GM12878 (cell line): ENCODE measurements around the gene JMJD6. TPM values are rescaled to one million over a fixed set of nuclear protein-coding genes. Genes with fewer than 3 reads are reported as not detected.
"Not testable (repeated sequence)": the region's sequence is repeated elsewhere in the genome, so short reads cannot be mapped to it uniquely, and the experiment has no call there.

Source experiments
- ATAC-seq: fragments of 200-7000 bp; cut with Tn5 transposase; 3 replicates; pipeline ENCODE4 v1.9.1; 2020; ENCODE audit warnings: mild to moderate bottlenecking, moderate library complexity
- BruUV-seq: library from RNA; stranded (reverse); fragments of 400-500 nt; replicated peaks from 2 replicates; lab custom pipeline; 2021; lab: Mats Ljungman, UMichigan
- CTCF ChIA-PET: fragments of 300-600 bp; sonication (Branson Sonifier 250); formaldehyde crosslinking; extraction: SDS; loops from one replicate; lab custom pipeline; 2021; ENCODE audit warnings: inconsistent platforms; lab: Yijun Ruan, JAX
- POLR2A ChIA-PET: fragments of 350-600 bp; formaldehyde crosslinking; extraction: SDS; loops from one replicate; lab custom pipeline; 2021; ENCODE audit warnings: inconsistent platforms; lab: Charles Lee
- RAD21 ChIA-PET: fragments of 300-600 bp; sonication (Branson Sonifier 250); formaldehyde crosslinking; loops from one replicate; lab custom pipeline; 2023; ENCODE audit warnings: antibody characterized with exemption; ENCODE audit not compliant: unreplicated experiment; lab: Charles Lee
- SMC1A ChIA-PET: fragments of 300-600 bp; sonication (Branson Sonifier 250); formaldehyde crosslinking; loops from one replicate; lab custom pipeline; 2023; ENCODE audit not compliant: unreplicated experiment, uncharacterized antibody; lab: Charles Lee
- DNase-seq: peaks from one replicate; pipeline ENCODE4 v3.0.0-alpha.2; 2011; ENCODE audit warnings: low read depth, low spot score
- FAIRE-seq: peaks from 3 replicates; lab custom pipeline; 2011; peaks lifted over from hg19 to GRCh38; lab: Jason Lieb, UNC
- H2AFZ ChIP-seq: 2 replicates; pipeline ENCODE4 v1.6.0; 2011; ENCODE audit warnings: low read depth, low read length, control low read depth; ENCODE audit not compliant: control insufficient read depth
- H3K27ac ChIP-seq: 2 replicates; pipeline ENCODE4 v1.5.1; 2011; ENCODE audit warnings: control low read depth; ENCODE audit not compliant: control insufficient read depth, insufficient read depth
- H3K27me3 ChIP-seq, 2 experiments: replicated peaks in 1 of 2; 2 replicates each; pipeline versions ENCODE4 v1.6.0 to v1.6.1; 2011; ENCODE audit warnings: low read length in 1 of 2; ENCODE audit not compliant: control insufficient read depth in 2 of 2, insufficient read depth in 2 of 2
- H3K36me3 ChIP-seq, 2 experiments: 2 replicates each; pipeline ENCODE4 v1.5.1; 2011; ENCODE audit warnings: low read length in 1 of 2; ENCODE audit not compliant: control insufficient read depth in 2 of 2, insufficient read depth in 2 of 2
- H3K4me1 ChIP-seq: 2 replicates; pipeline ENCODE4 v1.6.1; 2011; ENCODE audit warnings: mild to moderate bottlenecking, low read length, moderate library complexity, mixed read lengths; ENCODE audit not compliant: control insufficient read depth, insufficient read depth
- H3K4me2 ChIP-seq: 2 replicates; pipeline ENCODE4 v1.6.0; 2011; ENCODE audit warnings: control low read depth; ENCODE audit not compliant: control insufficient read depth, insufficient read depth
- H3K4me3 ChIP-seq: fragments of 200-600 bp; sonication (generic); 2 replicates; pipeline ENCODE4 v1.5.1; 2016
- H3K79me2 ChIP-seq: 2 replicates; pipeline ENCODE4 v1.6.0; 2011; ENCODE audit warnings: low read length; ENCODE audit not compliant: control insufficient read depth, insufficient read depth
- H3K9ac ChIP-seq: 2 replicates; pipeline ENCODE4 v1.8.0; 2011; ENCODE audit warnings: low read length, control low read depth, mixed read lengths; ENCODE audit not compliant: control insufficient read depth, insufficient read depth
- H3K9me3 ChIP-seq: replicated peaks from 3 replicates; pipeline ENCODE4 v1.5.1; 2011; ENCODE audit warnings: mild to moderate bottlenecking, low read length; ENCODE audit not compliant: control insufficient read depth, insufficient read depth
- H4K20me1 ChIP-seq: 2 replicates; pipeline ENCODE4 v1.6.0; 2011; ENCODE audit not compliant: control insufficient read depth, insufficient read depth
- CBX5 ChIP-seq: sonication (generic); IDR thresholded peaks from 2 replicates; pipeline ENCODE4 v1.6.1; 2016; ENCODE audit warnings: low read depth, moderate library complexity, mild to moderate bottlenecking, inconsistent platforms
- LARP7 ChIP-seq: fragments of 450-650 bp; IDR thresholded peaks from 2 replicates; pipeline ENCODE4 v1.6.1; 2017; ENCODE audit warnings: mild to moderate bottlenecking
- NR2F1 ChIP-seq: fragments of 450-650 bp; conservative IDR thresholded peaks from 2 replicates; pipeline ENCODE4 v1.6.1; 2017; ENCODE audit warnings: mild to moderate bottlenecking
- ZBED1 ChIP-seq: IDR thresholded peaks from 2 replicates; pipeline ENCODE4 v1.6.1; 2016; ENCODE audit warnings: borderline replicate concordance
- ZSCAN29 ChIP-seq: fragments of 450-650 bp; IDR thresholded peaks from 2 replicates; pipeline ENCODE4 v1.6.1; 2017; ENCODE audit warnings: mild to moderate bottlenecking, moderate library complexity
- WGBS: methylation state at CpG from one replicate; pipeline ENCODE4 v1.1.6; 2016; ENCODE audit warnings: low lambda C conversion rate; ENCODE audit not compliant: insufficient replicate concordance, insufficient coverage; ENCODE audit errors: missing lambda C conversion rate; 5-methylcytosine and 5-hydroxymethylcytosine counted together
- in situ Hi-C: fragments of 300-500 bp; cut with MboI; formaldehyde crosslinking; loops from 9 replicates; pipeline ENCODE4 v1.14.3; 2018; ENCODE audit warnings: mixed read lengths
- intact Hi-C: fragments of 100-400 bp; cut with micrococcal nuclease; formaldehyde crosslinking; loops from one replicate; pipeline ENCODE4 v1.14.2; 2022; ENCODE audit not compliant: unreplicated experiment
- polyA plus RNA-seq, 11 experiments: library from polyadenylated mRNA; depleted of rRNA in 4 of 11; unstranded in 6 of 11; stranded (reverse) in 5 of 11; fragments of >200 nt; fragmentation: Nextera tagmentation in 4 of 11; fragmentation: Illumina TruSeq in 1 of 11; extraction: Ambion mirVana in 4 of 11; extraction: Trizol in 1 of 11; gene quantifications; 1 replicate in 1 of 11; 2 replicates in 10 of 11; pipeline versions ENCODE4 v1.2.1 to v1.2.3, GENCODE V29; 2011 to 2016; ENCODE audit warnings: inconsistent platforms in 2 of 11, missing spikeins in 2 of 11, low read depth in 1 of 11
- total RNA-seq, 4 experiments: library from RNA; depleted of rRNA in 3 of 4; stranded (reverse); fragments of >200 nt in 3 of 4; fragmentation: Illumina TruSeq in 1 of 4; extraction: Trizol in 1 of 4; gene quantifications; 2 replicates each; pipeline versions ENCODE4 v1.2.1 to v1.2.3, GENCODE V29; 2013 to 2021

JMJD6 gene
- total and polyA plus RNA-seq, 10 of the 15 experiments (the other 5 are each of a cell fraction or from before 2014, with no cell fraction given) = 1.2 to 36.0 (median 22.2) TPM

- ATAC-seq (no peak), DNase-seq (no peak), FAIRE-seq (no peak)
- Histone ChIP-seq H3K9ac (no peak overlapping the region), H3K4me3 (no peak overlapping the region), H3K27me3 (no peaks in the 10 kb centered on the region; a peak in 2 of 4 replicates), H3K4me1 (peaks cover 8% of the 10 kb centered on the region), H3K36me3 (peaks cover 9 to 32% of the 10 kb centered on the region in 2 experiments), H2AFZ (no peak overlapping the region), H3K4me2 (no peak overlapping the region), H3K27ac (no peak overlapping the region), H4K20me1 (peaks cover 5% of the 10 kb centered on the region), H3K9me3 (no peaks in the 10 kb centered on the region), H3K79me2 (no peaks in the 10 kb centered on the region)
- RAD21 ChIA-PET = interaction anchor here (1.6 kb wide), 1 partner anchor 32 kb away, joined by 10 read pairs; no protein-coding TSS in a partner anchor
- TF ChIP-seq CBX5 (no peak), ZSCAN29 (no peak), NR2F1 (no peak), LARP7 (no peak), ZBED1 (no peak)
- WGBS = 96% methylated on average over 7 of the region's 7 CpGs
- CTCF ChIA-PET = interaction anchor here (0.9 to 6.5 kb wide), 16 partner anchors 9 to 192 kb away, joined by 3 to 65 read pairs (median 4); partner anchors contain the start of genes JMJD6 and METTL23
- SMC1A ChIA-PET = interaction anchor here (1.0 to 2.0 kb wide), 5 partner anchors 12 to 156 kb away, joined by 3 to 7 read pairs (median 3); no protein-coding TSS in a partner anchor
- BruUV-seq = no TSS peak
- POLR2A ChIA-PET = interaction anchor here (1.1 kb wide), 1 partner anchor 9 kb away, joined by 3 read pairs; no protein-coding TSS in a partner anchor
- intact Hi-C loops (loop anchor here (10.0 kb wide), 1 partner anchor 89 kb away; no protein-coding TSS in a partner anchor), in situ Hi-C loops (no loop called here)
Measured at GRCh38 chr17:76713765-76714164, 12.6 kb downstream of the JMJD6 start.

DNA sequence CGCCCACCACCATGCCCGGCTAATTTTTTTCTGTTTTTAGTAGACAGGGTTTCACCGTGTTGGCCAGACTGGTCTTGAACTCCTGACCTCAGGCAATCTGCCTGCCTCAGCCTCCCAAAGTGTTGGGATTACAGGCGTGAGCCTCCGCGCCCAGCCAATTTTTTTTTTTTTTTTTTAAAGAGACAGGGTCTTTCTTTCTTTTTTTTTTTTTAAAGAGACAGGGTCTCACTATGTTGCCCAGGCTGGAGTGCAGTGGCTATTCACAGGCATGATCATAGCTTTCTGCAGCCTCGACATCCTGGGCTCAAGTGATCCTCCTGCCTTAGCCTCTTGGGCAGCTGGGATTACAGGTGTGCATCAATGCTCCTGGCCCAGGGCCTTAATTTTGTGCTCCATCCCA, 14.1 kb downstream of the JMJD6 start:
- FAIRE-seq, H3K27ac ChIP-seq, H3K4me2 ChIP-seq, H2AFZ ChIP-seq, H3K9ac ChIP-seq, H3K9me3 ChIP-seq, H3K4me1 ChIP-seq, in situ Hi-C loops, H3K79me2 ChIP-seq, BruUV-seq, ATAC-seq, H3K27me3 ChIP-seq, RAD21 ChIA-PET, H3K4me3 ChIP-seq, H4K20me1 ChIP-seq, DNase-seq: not testable (repeated sequence)
- ChIA-PET POLR2A (interaction anchor here (0.5 to 0.6 kb wide), 2 partner anchors 15 to 53 kb away, joined by 3 to 8 read pairs; partner anchors contain the start of gene METTL23), SMC1A (interaction anchor here (0.9 kb wide), 1 partner anchor 9 kb away, joined by 3 read pairs; no protein-coding TSS in a partner anchor), CTCF (interaction anchor here (0.6 to 6.5 kb wide), 4 partner anchors 9 to 166 kb away, joined by 3 to 65 read pairs (median 10); partner anchors contain the start of genes JMJD6 and METTL23)
- intact Hi-C loops = loop anchor here (10.0 kb wide), 1 partner anchor 88 kb away; no protein-coding TSS in a partner anchor
- WGBS = 76% methylated on average over 7 of the region's 7 CpGs
- H3K36me3 ChIP-seq = peaks cover 5 to 24% of the 10 kb centered on the region in 2 experiments
